Measurements from ENCODE around the gene R3HCC1L. TPM values are rescaled to one million over a fixed set of nuclear protein-coding genes. Genes with fewer than 3 reads are reported as not detected.

The R3HCC1L gene
- total and polyA plus RNA-seq, 4 donors = 9.5 to 18.6 (median 14.2) TPM

DNA sequence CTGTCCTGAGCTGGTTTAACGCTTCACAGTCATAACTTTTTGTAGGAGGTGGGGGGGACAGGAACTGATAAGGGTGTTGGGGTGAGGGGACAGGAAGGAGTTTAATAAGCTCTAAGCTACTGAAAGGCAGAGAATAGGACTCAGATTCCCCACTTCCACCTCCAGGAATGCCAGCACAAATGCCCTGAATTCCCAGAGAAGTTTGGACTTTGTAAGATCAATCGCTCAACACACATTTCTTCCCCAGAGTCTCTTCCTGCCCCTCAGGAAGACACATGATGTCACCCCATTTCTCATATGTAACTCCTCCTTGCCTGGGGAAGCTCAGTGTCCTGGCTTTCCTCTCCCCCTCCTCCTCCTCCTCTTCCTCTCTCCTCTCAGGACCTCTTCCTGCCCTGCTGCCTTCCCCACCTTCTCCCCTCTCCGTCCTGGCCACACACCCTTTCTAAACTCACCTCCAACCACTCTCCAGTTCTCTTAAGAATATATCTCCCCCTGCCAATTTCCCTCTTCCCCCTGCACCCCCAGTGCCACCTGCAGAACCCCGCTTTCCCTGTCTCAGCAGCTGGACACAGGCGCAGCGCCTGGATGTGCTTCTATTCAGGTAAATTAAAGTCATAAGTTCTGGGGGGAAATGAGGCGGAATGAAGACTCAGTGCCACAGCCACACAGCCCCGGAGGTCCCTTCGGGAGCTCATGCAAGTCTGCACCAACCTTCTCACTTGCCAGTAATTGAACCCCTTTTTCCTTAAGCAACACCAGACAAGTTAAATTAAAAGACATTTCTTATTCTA is 138.8 kb downstream of the R3HCC1L start:
- no peaks in the 10 kb centered on the region for H3K36me3 ChIP-seq (ENCODE audit: control insufficient read depth, insufficient read depth, low read length)
- no peaks in the 10 kb centered on the region for H3K9me3 ChIP-seq (ENCODE audit: control insufficient read depth, insufficient read depth, low read length)
- WGBS (ENCODE audit: insufficient coverage) = 68% methylated on average over 5 of the region's 9 CpGs
- H3K4me1 ChIP-seq (ENCODE audit: control insufficient read depth, insufficient read depth, low read length) = peaks cover 18% of the 10 kb centered on the region
- DNase-seq (ENCODE audit: low read depth in 4 of 6, low spot score in 6 of 6) = no peak
- H3K27me3 ChIP-seq (ENCODE audit: control insufficient read depth, insufficient read depth, low read length) = no peaks in the 10 kb centered on the region
- no peak overlapping the region for H3K4me3 ChIP-seq (ENCODE audit: low read depth, low read length)
- H3K27ac ChIP-seq (ENCODE audit: low read depth, low read length) = no peak overlapping the region

DNA sequence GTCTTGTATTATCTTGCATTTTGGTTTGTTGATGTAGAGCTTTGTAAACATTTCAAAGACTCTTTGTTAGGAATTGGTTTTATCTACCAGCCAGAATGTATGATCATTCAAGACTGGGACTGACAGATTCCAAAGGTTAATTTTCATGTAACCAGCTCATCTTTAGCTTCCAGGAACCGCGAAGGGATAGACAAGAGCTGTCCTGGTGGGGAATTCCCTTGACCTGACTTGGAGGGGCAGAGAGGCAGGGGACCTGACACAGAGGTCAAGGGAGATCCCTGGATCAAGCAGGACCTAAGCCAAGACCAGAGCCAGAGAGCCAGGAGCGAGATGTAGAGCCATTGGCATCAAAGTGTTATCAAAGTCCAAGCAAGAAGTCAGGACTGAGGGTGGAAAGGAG is 140.1 kb downstream of the R3HCC1L start:
- DNase-seq (ENCODE audit: low read depth in 4 of 6, low spot score in 6 of 6) = no peak
- 96% methylated on average over 3 of the region's 3 CpGs for WGBS (ENCODE audit: insufficient coverage)
- no peaks in the 10 kb centered on the region for H3K36me3 ChIP-seq (ENCODE audit: control insufficient read depth, insufficient read depth, low read length)
- no peak overlapping the region for H3K4me3 ChIP-seq (ENCODE audit: low read depth, low read length)
- H3K4me1 ChIP-seq (ENCODE audit: control insufficient read depth, insufficient read depth, low read length) = peaks cover 5% of the 10 kb centered on the region
- H3K27me3 ChIP-seq (ENCODE audit: control insufficient read depth, insufficient read depth, low read length) = no peaks in the 10 kb centered on the region
- H3K9me3 ChIP-seq (ENCODE audit: control insufficient read depth, insufficient read depth, low read length) = no peaks in the 10 kb centered on the region
- no peak overlapping the region for H3K27ac ChIP-seq (ENCODE audit: low read depth, low read length)

GRCh38 chr10:98276311-98276710 is 141.9 kb downstream of the R3HCC1L start:
- no peak for DNase-seq (ENCODE audit: low read depth in 4 of 6, low spot score in 6 of 6)
- H3K36me3 ChIP-seq (ENCODE audit: control insufficient read depth, insufficient read depth, low read length) = no peaks in the 10 kb centered on the region
- no peaks in the 10 kb centered on the region for H3K9me3 ChIP-seq (ENCODE audit: control insufficient read depth, insufficient read depth, low read length)
- WGBS (ENCODE audit: insufficient coverage) = 100% methylated on average over 1 of the region's 3 CpGs
- no peak overlapping the region for H3K4me3 ChIP-seq (ENCODE audit: low read depth, low read length)
- H3K4me1 ChIP-seq (ENCODE audit: control insufficient read depth, insufficient read depth, low read length) = no peaks in the 10 kb centered on the region
- H3K27ac ChIP-seq (ENCODE audit: low read depth, low read length) = no peak overlapping the region
- no peaks in the 10 kb centered on the region for H3K27me3 ChIP-seq (ENCODE audit: control insufficient read depth, insufficient read depth, low read length)

- H3K36me3 ChIP-seq (ENCODE audit: control insufficient read depth, insufficient read depth, low read length) = no peaks in the 10 kb centered on the region
- no peaks in the 10 kb centered on the region for H3K27me3 ChIP-seq (ENCODE audit: control insufficient read depth, insufficient read depth, low read length)
- no peak for DNase-seq (ENCODE audit: low read depth in 4 of 6, low spot score in 6 of 6)
- H3K4me1 ChIP-seq (ENCODE audit: control insufficient read depth, insufficient read depth, low read length) = peaks cover 18% of the 10 kb centered on the region
- H3K27ac ChIP-seq (ENCODE audit: low read depth, low read length) = no peak overlapping the region
- 69% methylated on average over 2 of the region's 2 CpGs for whole genome bisulfite sequencing (ENCODE audit: insufficient coverage)
- no peaks in the 10 kb centered on the region for H3K9me3 ChIP-seq (ENCODE audit: control insufficient read depth, insufficient read depth, low read length)
- H3K4me3 ChIP-seq (ENCODE audit: low read depth, low read length) = no peak overlapping the region
Observed at GRCh38 chr10:98285416-98285815, 151.0 kb downstream of the R3HCC1L start.

DNA sequence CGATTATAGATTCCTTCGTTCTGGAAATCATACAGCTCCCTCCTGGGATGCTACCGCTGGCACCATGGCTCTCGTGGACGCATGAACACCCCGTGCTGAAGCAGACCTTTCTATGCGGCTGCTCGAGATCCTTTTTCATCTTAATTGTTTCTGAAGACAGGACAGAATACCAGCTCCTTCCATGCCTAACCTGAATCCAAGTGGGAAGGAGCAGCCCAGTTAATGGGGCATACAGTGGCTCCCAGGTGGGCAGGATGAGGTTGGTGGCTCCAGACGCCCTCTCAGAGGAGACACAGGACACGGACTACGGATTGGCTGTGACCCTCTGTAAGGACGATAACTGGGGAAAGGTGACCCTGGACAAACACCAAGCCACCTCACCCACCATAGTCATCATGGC is 152.0 kb downstream of the R3HCC1L start:
- Histone ChIP-seq H3K4me3 (ENCODE audit: low read depth, low read length) (no peak overlapping the region), H3K9me3 (ENCODE audit: control insufficient read depth, insufficient read depth, low read length) (no peaks in the 10 kb centered on the region), H3K4me1 (ENCODE audit: control insufficient read depth, insufficient read depth, low read length) (peaks cover 18% of the 10 kb centered on the region), H3K27me3 (ENCODE audit: control insufficient read depth, insufficient read depth, low read length) (no peaks in the 10 kb centered on the region), H3K27ac (ENCODE audit: low read depth, low read length) (no peak overlapping the region), H3K36me3 (ENCODE audit: control insufficient read depth, insufficient read depth, low read length) (no peaks in the 10 kb centered on the region)
- WGBS (ENCODE audit: insufficient coverage) = 70% methylated on average over 12 of the region's 12 CpGs
- DNase-seq (ENCODE audit: low read depth in 4 of 6, low spot score in 6 of 6) = no peak

DNA sequence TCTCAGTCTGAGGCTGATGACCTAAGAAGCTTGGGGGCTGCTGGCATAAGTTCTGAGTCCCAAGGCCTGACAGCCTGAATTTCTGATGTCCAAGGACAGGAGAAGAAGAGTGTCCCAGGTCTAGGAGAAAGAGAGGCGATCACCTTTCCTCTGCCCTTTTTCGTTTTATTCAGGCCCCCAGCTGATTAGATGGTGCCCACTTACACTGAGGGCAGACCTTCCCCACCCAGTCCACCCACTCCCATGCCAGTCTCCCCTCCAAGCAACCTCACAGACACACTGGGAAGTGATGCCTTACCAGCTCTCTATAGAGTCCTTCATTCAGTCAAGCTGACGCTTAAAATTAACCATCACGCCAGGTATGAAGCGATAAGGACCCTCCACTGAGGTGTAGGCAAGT is 152.9 kb downstream of the R3HCC1L start:
- H3K9me3 ChIP-seq (ENCODE audit: control insufficient read depth, insufficient read depth, low read length) = no peaks in the 10 kb centered on the region
- 89% methylated on average over 4 of the region's 5 CpGs for WGBS (ENCODE audit: insufficient coverage)
- no peak for DNase-seq (ENCODE audit: low read depth in 4 of 6, low spot score in 6 of 6)
- H3K4me1 ChIP-seq (ENCODE audit: control insufficient read depth, insufficient read depth, low read length) = peaks cover 18% of the 10 kb centered on the region
- no peak overlapping the region for H3K4me3 ChIP-seq (ENCODE audit: low read depth, low read length)
- no peaks in the 10 kb centered on the region for H3K36me3 ChIP-seq (ENCODE audit: control insufficient read depth, insufficient read depth, low read length)
- H3K27me3 ChIP-seq (ENCODE audit: control insufficient read depth, insufficient read depth, low read length) = no peaks in the 10 kb centered on the region
- H3K27ac ChIP-seq (ENCODE audit: low read depth, low read length) = no peak overlapping the region

GRCh38 chr10:98289802-98290209 is 155.3 kb downstream of the R3HCC1L start:
- Histone ChIP-seq H3K4me1 (ENCODE audit: control insufficient read depth, insufficient read depth, low read length) (peaks cover 18% of the 10 kb centered on the region), H3K27me3 (ENCODE audit: control insufficient read depth, insufficient read depth, low read length) (no peaks in the 10 kb centered on the region), H3K4me3 (ENCODE audit: low read depth, low read length) (no peak overlapping the region), H3K9me3 (ENCODE audit: control insufficient read depth, insufficient read depth, low read length) (no peaks in the 10 kb centered on the region), H3K36me3 (ENCODE audit: control insufficient read depth, insufficient read depth, low read length) (no peaks in the 10 kb centered on the region), H3K27ac (ENCODE audit: low read depth, low read length) (no peak overlapping the region)
- WGBS (ENCODE audit: insufficient coverage) = 74% methylated on average over 10 of the region's 10 CpGs
- DNase-seq (ENCODE audit: low read depth in 4 of 6, low spot score in 6 of 6) = no peak

DNA sequence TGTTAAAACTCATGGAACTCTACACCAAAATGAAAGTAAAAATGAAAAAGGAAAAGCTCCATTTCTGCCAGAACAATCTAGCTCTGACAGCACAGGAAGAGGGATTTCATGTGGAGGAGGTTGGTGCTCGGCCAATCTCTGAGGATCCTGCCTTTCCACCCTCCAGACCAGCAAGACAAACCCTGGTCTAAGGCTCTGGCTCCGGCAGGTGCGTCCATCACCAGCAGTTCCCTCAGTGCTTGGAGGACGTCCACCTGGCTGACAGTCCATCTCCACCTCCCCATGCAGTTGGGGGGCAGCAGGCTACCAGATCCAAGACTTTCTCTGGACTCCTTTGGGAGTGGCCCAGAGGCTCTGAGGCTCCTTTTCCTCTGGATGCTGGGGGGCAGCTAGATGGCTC is 158.5 kb downstream of the R3HCC1L start:
- no peak overlapping the region for H3K4me3 ChIP-seq (ENCODE audit: low read depth, low read length)
- DNase-seq (ENCODE audit: low read depth in 4 of 6, low spot score in 6 of 6) = no peak
- no peak overlapping the region for H3K27ac ChIP-seq (ENCODE audit: low read depth, low read length)
- H3K36me3 ChIP-seq (ENCODE audit: control insufficient read depth, insufficient read depth, low read length) = no peaks in the 10 kb centered on the region
- H3K9me3 ChIP-seq (ENCODE audit: control insufficient read depth, insufficient read depth, low read length) = no peaks in the 10 kb centered on the region
- WGBS (ENCODE audit: insufficient coverage) = 100% methylated on average over 1 of the region's 4 CpGs
- peaks cover 8% of the 10 kb centered on the region for H3K4me1 ChIP-seq (ENCODE audit: control insufficient read depth, insufficient read depth, low read length)
- no peaks in the 10 kb centered on the region for H3K27me3 ChIP-seq (ENCODE audit: control insufficient read depth, insufficient read depth, low read length)

GRCh38 chr10:98293550-98294269 is 159.3 kb downstream of the R3HCC1L start:
- no peaks in the 10 kb centered on the region for H3K36me3 ChIP-seq (ENCODE audit: control insufficient read depth, insufficient read depth, low read length)
- H3K27ac ChIP-seq (ENCODE audit: low read depth, low read length) = no peak overlapping the region
- H3K9me3 ChIP-seq (ENCODE audit: control insufficient read depth, insufficient read depth, low read length) = no peaks in the 10 kb centered on the region
- 84% methylated on average over 8 of the region's 8 CpGs for WGBS (ENCODE audit: insufficient coverage)
- H3K4me3 ChIP-seq (ENCODE audit: low read depth, low read length) = no peak overlapping the region
- no peaks in the 10 kb centered on the region for H3K27me3 ChIP-seq (ENCODE audit: control insufficient read depth, insufficient read depth, low read length)
- peaks cover 8% of the 10 kb centered on the region for H3K4me1 ChIP-seq (ENCODE audit: control insufficient read depth, insufficient read depth, low read length)
- DNase-seq (ENCODE audit: low read depth in 4 of 6, low spot score in 6 of 6) = peak in 1 of 6 donors; percentile 62

DNA sequence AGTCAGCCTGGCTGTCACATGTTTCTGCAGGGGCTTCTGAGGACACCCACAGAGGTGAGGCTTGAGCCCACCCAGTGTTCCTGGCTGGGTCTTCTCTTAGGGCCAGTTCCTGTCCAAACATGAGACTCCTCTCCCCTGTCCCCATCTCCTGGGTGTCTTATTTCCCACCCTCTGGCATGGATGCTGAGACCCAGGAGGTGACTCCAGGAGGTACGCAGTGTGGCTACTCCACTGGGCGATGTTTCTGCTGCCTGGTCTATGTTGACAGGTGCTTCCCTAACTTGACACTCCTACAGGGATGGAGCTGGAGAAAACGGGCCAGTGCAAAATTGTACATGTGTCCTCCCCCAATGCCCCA is 159.8 kb downstream of the R3HCC1L start:
- no peaks in the 10 kb centered on the region for H3K36me3 ChIP-seq (ENCODE audit: control insufficient read depth, insufficient read depth, low read length)
- WGBS (ENCODE audit: insufficient coverage) = 87% methylated on average over 3 of the region's 3 CpGs
- H3K27me3 ChIP-seq (ENCODE audit: control insufficient read depth, insufficient read depth, low read length) = no peaks in the 10 kb centered on the region
- no peak for DNase-seq (ENCODE audit: low read depth in 4 of 6, low spot score in 6 of 6)
- peaks cover 8% of the 10 kb centered on the region for H3K4me1 ChIP-seq (ENCODE audit: control insufficient read depth, insufficient read depth, low read length)
- H3K4me3 ChIP-seq (ENCODE audit: low read depth, low read length) = no peak overlapping the region
- no peak overlapping the region for H3K27ac ChIP-seq (ENCODE audit: low read depth, low read length)
- no peaks in the 10 kb centered on the region for H3K9me3 ChIP-seq (ENCODE audit: control insufficient read depth, insufficient read depth, low read length)
